ENCODE results near the gene LY6G5B.

LY6G5B gene

DNA sequence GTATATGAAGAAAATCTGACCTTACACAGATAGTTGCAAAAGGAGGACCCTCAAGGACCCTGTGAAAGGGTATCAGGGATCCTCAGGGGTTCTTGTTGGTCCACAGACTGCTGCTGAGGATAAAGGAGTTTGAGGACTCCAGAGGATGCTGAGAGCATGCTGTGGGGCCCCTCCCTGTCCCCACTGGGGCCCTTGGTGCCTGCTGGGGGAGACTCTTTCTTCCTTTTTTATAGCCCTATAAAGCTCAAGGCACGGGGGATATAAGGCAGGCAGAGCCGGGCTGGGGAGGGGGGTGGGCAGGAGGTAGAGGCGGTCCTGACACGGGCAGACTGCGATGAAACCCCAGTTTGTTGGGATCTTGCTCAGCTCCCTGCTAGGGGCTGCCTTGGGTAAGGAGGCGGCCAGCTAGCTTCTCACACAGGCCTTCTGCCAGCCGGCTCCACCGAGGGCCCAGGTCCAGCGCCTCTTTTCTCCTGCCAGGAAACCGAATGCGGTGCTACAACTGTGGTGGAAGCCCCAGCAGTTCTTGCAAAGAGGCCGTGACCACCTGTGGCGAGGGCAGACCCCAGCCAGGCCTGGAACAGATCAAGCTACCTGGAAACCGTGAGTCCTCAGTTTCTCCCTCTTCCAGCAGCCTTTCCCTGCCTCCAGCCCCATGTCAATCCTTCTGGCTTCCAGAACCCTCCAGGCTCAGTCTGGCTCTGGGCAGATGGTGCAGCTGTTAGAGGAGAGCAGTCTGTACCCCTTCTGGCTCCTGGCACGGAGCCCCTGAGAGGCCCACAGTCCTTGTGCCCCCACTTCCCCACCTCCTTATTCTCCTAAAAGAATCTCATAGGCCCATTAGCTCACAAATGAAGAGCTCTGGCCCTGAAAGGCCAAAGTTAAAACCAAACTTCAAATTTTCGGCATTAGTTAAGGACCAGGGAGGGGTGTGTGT lies 45.5 kb downstream of the LY6G5B start, which contains the start of gene LY6G6D:
Gene LY6G6D (plus strand): TSS at position 327 of the 937 bp plus-strand sequence. CDS start 8 bp downstream, at position 335.
- no peak for DNase-seq (ENCODE audit: low read depth)

DNA sequence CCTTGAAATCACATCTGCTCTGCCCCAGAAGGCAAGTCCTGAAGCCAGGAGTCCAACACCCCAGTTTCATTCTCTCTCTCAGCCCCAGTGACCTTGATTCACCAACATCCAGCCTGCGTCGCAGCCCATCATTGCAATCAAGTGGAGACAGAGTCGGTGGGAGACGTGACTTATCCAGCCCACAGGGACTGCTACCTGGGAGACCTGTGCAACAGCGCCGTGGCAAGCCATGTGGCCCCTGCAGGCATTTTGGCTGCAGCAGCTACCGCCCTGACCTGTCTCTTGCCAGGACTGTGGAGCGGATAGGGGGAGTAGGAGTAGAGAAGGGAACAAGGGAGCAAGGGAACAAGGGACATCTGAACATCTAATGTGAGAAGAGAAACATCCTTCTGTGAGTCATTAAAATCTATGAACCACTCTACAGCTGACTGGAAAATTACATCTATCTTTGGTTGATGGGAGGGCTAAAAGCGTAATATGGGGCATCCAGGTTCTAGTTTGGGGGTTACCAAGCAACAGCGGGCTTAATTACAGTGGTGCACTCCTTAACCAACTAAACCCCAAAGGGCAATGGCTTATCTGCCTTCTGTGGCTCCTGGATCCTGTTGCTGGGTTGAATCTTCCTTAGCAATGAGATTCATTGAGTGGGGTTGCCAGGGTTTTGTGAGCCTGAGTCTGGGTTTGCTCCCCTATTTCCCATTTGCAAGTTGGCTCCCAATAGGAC lies 47.9 kb downstream of the LY6G5B start:
- no peak for DNase-seq (ENCODE audit: low read depth)

DNA sequence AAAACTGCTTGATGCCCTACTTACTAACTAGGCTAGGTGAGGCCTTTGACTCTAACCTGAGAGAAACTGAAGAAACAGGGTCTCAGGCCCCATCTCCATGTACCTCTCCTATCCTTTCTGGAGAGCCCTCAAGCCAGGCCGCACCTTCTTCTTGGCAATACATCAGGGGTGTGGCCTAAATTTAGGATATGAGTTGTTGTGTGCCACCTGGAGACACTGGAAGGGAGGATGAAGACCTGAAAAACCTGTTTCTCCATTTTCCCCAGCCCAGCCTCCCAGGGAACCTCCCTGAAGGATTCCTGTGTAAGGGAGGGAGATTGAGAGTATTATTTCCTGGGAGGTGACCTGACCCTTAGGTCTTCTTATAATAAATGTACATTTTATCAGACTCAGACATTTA lies 48.5 kb downstream of the LY6G5B start:
- DNase-seq (ENCODE audit: low read depth): no peak

DNA sequence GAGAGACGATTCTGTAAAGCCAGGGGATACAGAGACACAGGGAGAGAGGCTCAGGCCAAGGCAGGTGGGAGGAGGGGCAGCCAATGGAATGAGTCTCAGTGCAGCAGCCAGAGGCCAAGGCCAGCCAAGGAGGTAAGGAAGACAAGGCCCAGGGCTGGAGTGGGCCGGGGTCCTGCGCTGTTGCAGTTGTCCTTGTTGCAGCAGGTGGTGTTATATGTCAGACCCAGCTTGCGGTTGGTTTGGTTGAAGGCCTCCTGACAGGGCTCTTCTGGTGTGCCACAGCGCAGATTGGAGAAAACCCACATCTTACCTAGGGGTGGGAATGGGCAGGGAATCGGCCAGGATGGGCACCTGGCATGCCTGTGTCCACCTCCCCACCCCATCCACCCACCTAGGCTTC lies 49.2 kb downstream of the LY6G5B start:
- no peak for DNase-seq (ENCODE audit: low read depth)

DNA sequence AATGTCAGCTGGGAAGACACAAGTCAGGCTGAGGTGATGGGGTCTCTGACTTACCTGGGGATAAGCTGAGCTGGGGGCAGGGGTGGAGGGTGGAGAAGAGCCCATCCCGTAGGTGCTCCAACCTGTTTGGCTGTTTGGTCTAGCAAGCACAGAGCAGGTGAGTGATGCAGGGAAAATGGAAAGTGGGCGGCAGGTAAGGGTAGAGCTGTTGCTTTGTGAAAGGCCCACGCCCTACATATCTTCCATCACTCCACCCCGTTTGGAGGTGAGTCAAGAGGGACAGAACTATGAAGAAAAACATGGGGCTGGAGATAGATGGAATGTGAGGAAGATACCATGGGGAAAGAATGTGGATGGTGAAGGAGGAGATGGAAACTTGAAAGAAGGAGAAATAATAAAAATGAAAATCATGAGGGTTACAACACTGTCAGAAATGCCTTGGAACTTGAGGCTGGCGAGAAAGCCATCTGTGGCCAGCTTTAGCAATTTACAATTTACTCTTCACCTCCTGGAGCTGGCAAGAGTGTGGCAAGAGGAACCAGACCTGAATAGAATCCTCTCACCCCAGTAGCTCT lies 50.5 kb downstream of the LY6G5B start:
- DNase-seq (ENCODE audit: low read depth): no peak

DNA sequence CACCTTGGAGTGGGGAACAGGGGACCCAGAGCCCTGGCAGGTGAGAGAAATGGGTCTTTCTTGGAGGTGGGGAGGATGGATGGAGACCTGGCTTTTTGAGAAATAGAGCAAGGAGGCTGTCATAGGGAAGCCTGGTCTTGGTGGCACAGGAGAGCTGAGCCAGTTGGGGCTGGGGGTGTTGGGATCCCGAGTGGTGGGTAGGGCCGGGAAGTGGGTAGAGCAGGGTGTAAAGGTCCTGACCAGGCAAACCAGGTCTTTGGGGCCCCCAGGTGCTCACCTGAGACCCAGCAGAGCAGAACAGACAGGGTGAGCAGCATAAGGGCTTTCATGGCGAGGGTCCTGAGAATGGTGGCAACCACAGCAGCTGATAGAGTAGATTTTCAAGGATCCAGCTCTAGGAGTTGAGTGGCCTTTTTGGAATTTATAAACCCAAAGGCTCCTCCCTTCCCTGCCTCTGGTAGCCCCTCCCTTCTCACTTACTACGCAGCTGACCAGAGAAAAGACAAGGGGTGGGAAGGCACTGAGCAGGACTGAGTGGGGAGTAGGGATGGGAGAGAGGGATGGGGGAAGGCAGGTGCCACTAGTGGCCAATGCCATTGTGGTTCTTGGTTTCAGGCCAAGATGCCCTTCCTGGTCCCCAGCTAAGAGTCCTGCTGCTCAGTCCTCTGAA lies 51.7 kb downstream of the LY6G5B start, which contains the start of gene LY6G6C:
Gene LY6G6C (minus strand): TSS at position 396 of the 670 bp plus-strand sequence. CDS start 67 bp downstream, at position 329.
- DNase-seq (ENCODE audit: low read depth): no peak

DNA sequence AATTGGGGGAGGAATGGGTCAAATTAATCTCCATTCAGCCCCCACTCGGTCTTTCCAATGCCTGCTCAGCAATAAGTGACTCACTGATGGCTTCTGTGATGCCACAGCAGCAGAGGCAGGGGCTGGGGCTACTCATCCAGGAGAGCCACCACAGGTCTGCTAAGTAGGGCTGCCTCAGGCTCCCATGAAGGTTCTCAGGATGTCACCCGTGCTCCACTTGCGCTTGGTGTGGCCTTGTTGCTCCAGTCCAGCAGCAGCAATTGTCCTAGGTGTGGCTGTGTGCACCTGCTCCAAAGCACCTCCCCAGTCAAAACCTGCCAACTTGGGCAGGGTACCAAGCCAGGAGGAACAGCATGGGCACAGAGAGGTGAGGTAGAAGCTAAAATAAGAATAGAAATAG lies 52.4 kb downstream of the LY6G5B start:
- no peak for DNase-seq (ENCODE audit: low read depth)

Data from stimulated activated CD8-positive, alpha-beta memory T cell treated with anti-CD3 and anti-CD28 coated beads, Interleukin-7, amount 100 ng/mL, for 24 hours (primary cell).